Uterus (tissue), 4 donors: ENCODE results near the gene SFR1. TPM values are rescaled to one million over a fixed set of nuclear protein-coding genes. Genes with fewer than 3 reads are reported as not detected.
"Not testable (repeated sequence)": the region's sequence is repeated elsewhere in the genome, so short reads cannot be mapped to it uniquely, and the experiment has no call there.

Experiments
- DNase-seq, 2 donors: peaks; one replicate each; pipeline ENCODE4 v3.0.0-alpha.2; 2019 to 2020
- H3K27ac ChIP-seq, 2 donors: fragments of 200-600 bp; sonication (generic); 1 replicate in 1 of 2; 2 replicates in 1 of 2; pipeline ENCODE4 v1.5.1; 2016 to 2018
- H3K27me3 ChIP-seq, 2 donors: fragments of 200-600 bp; sonication (generic); one replicate each; pipeline ENCODE4 v1.5.1; 2018 to 2019; ENCODE audit warnings: control low read depth in 1 of 2
- H3K36me3 ChIP-seq, 2 donors: fragments of 200-600 bp; sonication (generic); one replicate each; pipeline ENCODE4 v1.5.1; 2019; ENCODE audit warnings: control low read depth in 1 of 2
- H3K4me1 ChIP-seq, 2 donors: fragments of 200-600 bp; sonication (generic); one replicate each; pipeline ENCODE4 v1.5.1; 2018 to 2019; ENCODE audit warnings: control low read depth in 1 of 2
- H3K4me3 ChIP-seq, 2 donors: fragments of 200-600 bp; sonication (generic); 1 replicate in 1 of 2; 2 replicates in 1 of 2; pipeline ENCODE4 v1.5.1; 2018 to 2019; ENCODE audit warnings: mild to moderate bottlenecking in 1 of 2
- H3K9me3 ChIP-seq, 2 donors: fragments of 200-600 bp; sonication (generic); one replicate each; pipeline ENCODE4 v1.5.1; 2019; ENCODE audit warnings: control low read depth in 1 of 2
- POLR2A ChIP-seq, 2 donors: fragments of 450-650 bp; IDR thresholded peaks; one replicate each; pipeline ENCODE4 v1.6.1; 2016; ENCODE audit warnings: antibody characterized with exemption in 2 of 2, mild to moderate bottlenecking in 1 of 2, moderate library complexity in 1 of 2
- intact Hi-C: fragments of 100-400 bp; cut with DNase I; formaldehyde crosslinking; loops from one replicate; pipeline ENCODE4 v1.15.1; 2023; ENCODE audit warnings: low total_unique reads
- total RNA-seq, 4 donors: library from RNA; depleted of rRNA in 3 of 4; stranded (reverse); fragments of >200 nt in 3 of 4; gene quantifications; one replicate each; pipeline versions ENCODE4 v1.1.0 to v1.2.4, GENCODE V29; 2014 to 2023
- TF ChIP-seq, protein P1 (sequence below), 4 experiments: fragments of 200-600 bp in 2 of 4; fragments of 450-650 bp in 2 of 4; sonication (generic) in 2 of 4; IDR thresholded peaks; one replicate each; pipeline ENCODE4 v1.5.1; 2016 to 2019; ENCODE audit warnings: antibody characterized with exemption in 4 of 4, mild to moderate bottlenecking in 2 of 4, moderate library complexity in 1 of 4
- donor health status: DM: yes; HTN: yes; CAD: no.

The SFR1 gene
- total RNA-seq, 4 donors from 2014 or later: 4.1 to 12.8 (median 10.5) TPM

DNA sequence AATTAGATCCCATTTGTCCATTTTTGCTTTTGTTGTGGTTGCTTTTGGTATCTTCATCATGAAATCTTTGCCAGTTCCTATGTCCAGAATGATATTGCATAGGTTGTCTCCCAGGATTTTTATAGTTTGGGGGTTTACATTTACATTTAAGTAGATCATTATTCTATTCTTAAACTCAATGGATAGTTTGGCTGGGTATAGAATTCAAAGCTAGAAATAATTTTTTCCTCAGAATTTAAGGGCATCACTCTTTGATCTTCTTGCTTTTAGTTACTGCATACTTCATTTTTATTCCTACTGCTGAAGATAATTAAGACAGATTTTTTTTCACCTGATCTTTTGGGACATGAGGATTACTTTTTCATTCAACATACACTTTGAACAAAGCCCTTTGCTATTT, 29.8 kb downstream of the SFR1 start:
- TF ChIP-seq, protein P1, sequence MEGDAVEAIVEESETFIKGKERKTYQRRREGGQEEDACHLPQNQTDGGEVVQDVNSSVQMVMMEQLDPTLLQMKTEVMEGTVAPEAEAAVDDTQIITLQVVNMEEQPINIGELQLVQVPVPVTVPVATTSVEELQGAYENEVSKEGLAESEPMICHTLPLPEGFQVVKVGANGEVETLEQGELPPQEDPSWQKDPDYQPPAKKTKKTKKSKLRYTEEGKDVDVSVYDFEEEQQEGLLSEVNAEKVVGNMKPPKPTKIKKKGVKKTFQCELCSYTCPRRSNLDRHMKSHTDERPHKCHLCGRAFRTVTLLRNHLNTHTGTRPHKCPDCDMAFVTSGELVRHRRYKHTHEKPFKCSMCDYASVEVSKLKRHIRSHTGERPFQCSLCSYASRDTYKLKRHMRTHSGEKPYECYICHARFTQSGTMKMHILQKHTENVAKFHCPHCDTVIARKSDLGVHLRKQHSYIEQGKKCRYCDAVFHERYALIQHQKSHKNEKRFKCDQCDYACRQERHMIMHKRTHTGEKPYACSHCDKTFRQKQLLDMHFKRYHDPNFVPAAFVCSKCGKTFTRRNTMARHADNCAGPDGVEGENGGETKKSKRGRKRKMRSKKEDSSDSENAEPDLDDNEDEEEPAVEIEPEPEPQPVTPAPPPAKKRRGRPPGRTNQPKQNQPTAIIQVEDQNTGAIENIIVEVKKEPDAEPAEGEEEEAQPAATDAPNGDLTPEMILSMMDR (IDR thresholded peaks at IDR 0.05): no peak
- TF ChIP-seq POLR2A (IDR thresholded peaks at IDR 0.05): no peak
- no peaks in the 10 kb centered on the region for H3K27me3 ChIP-seq
- peaks cover 0 to 15% of the 10 kb centered on the region in 2 donors for H3K9me3 ChIP-seq
- no peaks in the 10 kb centered on the region for H3K36me3 ChIP-seq
- no peak overlapping the region for H3K4me3 ChIP-seq
- intact Hi-C loops: no loop called here
- no peak for DNase-seq
- no peaks in the 10 kb centered on the region for H3K4me1 ChIP-seq
- H3K27ac ChIP-seq: no peak overlapping the region

DNA sequence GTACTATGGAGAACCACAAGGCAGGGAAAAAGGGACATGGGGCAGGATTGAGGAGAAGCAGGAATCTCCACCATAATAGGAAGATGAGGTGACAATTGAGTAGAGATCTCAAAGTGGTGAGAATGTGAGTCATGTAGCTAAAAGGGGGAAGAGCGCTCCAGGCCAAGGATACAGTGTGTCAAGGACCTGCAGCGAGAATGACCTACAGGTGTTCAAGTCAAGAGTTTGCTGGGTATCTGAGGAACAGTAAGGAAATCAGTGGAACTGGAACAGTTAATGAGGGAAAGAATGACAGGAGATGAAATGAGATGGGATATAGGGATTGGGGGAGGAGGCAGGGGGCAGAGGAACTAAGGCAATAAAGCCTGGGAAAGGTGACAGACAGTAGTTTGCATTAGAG, 33.6 kb downstream of the SFR1 start:
- intact Hi-C loops: no loop called here
- Histone ChIP-seq H3K27ac (no peak overlapping the region), H3K27me3 (no peaks in the 10 kb centered on the region), H3K36me3 (no peaks in the 10 kb centered on the region), H3K9me3 (peaks cover 0 to 15% of the 10 kb centered on the region in 2 donors), H3K4me3 (no peak overlapping the region), H3K4me1 (no peaks in the 10 kb centered on the region)
- TF ChIP-seq, protein P1 (IDR thresholded peaks at IDR 0.05): no peak
- no peak for TF ChIP-seq POLR2A (IDR thresholded peaks at IDR 0.05)
- DNase-seq: no peak

DNA sequence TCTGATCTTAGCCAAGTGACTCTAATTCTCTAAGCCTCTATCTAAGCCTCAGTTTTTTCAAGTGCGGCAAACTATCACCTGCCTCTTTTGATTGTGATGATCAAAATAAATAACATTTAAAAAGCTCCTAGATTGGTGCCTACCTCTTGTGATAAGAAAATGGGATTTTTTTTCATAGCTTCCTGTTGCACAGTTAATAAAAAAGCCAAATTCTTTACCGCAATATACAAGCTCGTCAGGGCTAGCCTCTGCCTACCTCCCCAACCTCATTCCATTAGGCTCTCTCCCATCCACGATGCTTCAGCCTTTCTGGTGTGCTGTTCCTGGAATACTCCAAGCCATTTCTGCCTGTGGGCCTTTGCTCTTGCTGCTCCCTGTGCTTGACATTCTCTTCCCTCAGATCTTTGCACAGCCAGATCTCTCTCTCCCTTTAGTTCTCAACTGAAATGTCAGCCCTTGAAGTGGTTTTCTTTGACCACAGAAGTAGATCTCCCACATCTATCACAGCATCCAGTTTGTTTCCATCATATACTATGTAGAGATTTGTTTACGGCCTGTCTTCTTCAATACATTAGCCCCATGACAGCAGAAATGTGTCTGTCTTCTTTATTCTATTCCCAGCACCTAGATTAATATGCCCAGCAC, 48.8 kb downstream of the SFR1 start:
- H3K9me3 ChIP-seq: no peaks in the 10 kb centered on the region
- H3K4me3 ChIP-seq: no peak overlapping the region
- no peak for TF ChIP-seq POLR2A (IDR thresholded peaks at IDR 0.05)
- TF ChIP-seq, protein P1 (IDR thresholded peaks at IDR 0.05): no peak
- no peak for DNase-seq
- H3K27me3 ChIP-seq: no peaks in the 10 kb centered on the region
- no peak overlapping the region for H3K27ac ChIP-seq
- intact Hi-C loops: no loop called here
- no peaks in the 10 kb centered on the region for H3K4me1 ChIP-seq
- H3K36me3 ChIP-seq: no peaks in the 10 kb centered on the region

DNA sequence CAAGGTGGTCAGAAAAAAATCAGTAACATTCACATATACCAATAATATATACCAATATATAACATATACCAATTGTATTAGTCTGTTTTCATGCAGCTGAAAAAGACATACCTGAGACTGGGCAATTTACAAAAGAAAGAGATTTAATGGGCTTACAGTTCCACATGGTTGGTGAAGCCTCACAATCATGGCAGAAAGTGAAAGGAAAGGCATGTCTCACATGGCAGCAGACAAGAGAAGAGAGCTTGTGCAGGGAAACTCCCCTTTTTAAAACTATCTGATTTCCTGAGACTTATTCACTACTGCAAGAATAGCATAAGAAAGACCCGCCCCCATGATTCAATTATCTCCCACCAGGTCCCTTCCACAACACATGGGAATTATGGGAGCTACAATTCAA, 52.2 kb downstream of the SFR1 start:
- H3K4me1 ChIP-seq, H3K9me3 ChIP-seq, H3K4me3 ChIP-seq, intact Hi-C loops, H3K36me3 ChIP-seq, H3K27me3 ChIP-seq, H3K27ac ChIP-seq, DNase-seq: not testable (repeated sequence)

Other genes with a start within 250 kb of the SFR1 start
- gene STN1, start 204.0 kb upstream of the SFR1 start, total RNA-seq: 10 to 100 TPM; 20.0 to 29.2 (median 27.0) TPM
- gene SLK, start 155.0 kb upstream of the SFR1 start, total RNA-seq: 10 to 100 TPM; 30.9 to 78.7 (median 52.1) TPM
- 1 to 10 TPM in 1 of 4 donors, under 1 TPM in 2, not detected in 1; under 0.01 to 2.9 (median 0.98) TPM for gene COL17A1, start 36.3 kb upstream of the SFR1 start, total RNA-seq
- gene CFAP43, start 110.2 kb downstream of the SFR1 start, total RNA-seq: 10 to 100 TPM in 1 of 4 donors, 1 to 10 TPM in 3; 3.1 to 23.8 (median 3.8) TPM
- gene GSTO1, start 132.7 kb downstream of the SFR1 start, total RNA-seq: 100 to 1,000 TPM in 2 of 4 donors, 10 to 100 TPM in 2; 54.7 to 131 (median 102) TPM
- 10 to 100 TPM in 1 of 4 donors, 1 to 10 TPM in 1, under 1 TPM in 1, not detected in 1; under 0.01 to 10.6 (median 5.6) TPM for gene GSTO2, start 147.0 kb downstream of the SFR1 start, total RNA-seq
- gene ITPRIP, start 216.3 kb downstream of the SFR1 start, total RNA-seq: 10 to 100 TPM in 3 of 4 donors, 1 to 10 TPM in 1; 10.0 to 32.6 (median 22.4) TPM
- gene CFAP58, start 231.7 kb downstream of the SFR1 start, total RNA-seq: 1 to 10 TPM in 3 of 4 donors, under 1 TPM in 1; 0.29 to 2.2 (median 1.3) TPM